Rectal smooth muscle tissue (tissue), 1 donor: ENCODE results near the gene MRAP.
"Not testable (repeated sequence)": the region's sequence is repeated elsewhere in the genome, so short reads cannot be mapped to it uniquely, and the experiment has no call there.

Experiments used
- H3K27ac ChIP-seq: one replicate; pipeline ENCODE4 v1.7.0; 2013; ENCODE audit warnings: low read depth, low read length, inconsistent platforms
- H3K27me3 ChIP-seq: one replicate; pipeline ENCODE4 v1.7.0; 2013; ENCODE audit warnings: low read length; ENCODE audit not compliant: control insufficient read depth, insufficient read depth
- H3K36me3 ChIP-seq: one replicate; pipeline ENCODE4 v1.7.0; 2013; ENCODE audit warnings: low read length; ENCODE audit not compliant: control insufficient read depth, insufficient read depth
- H3K4me1 ChIP-seq: one replicate; pipeline ENCODE4 v1.7.0; 2013; ENCODE audit warnings: low read length; ENCODE audit not compliant: control insufficient read depth, insufficient read depth
- H3K4me3 ChIP-seq: one replicate; pipeline ENCODE4 v1.7.0; 2013; ENCODE audit warnings: low read length
- H3K9ac ChIP-seq: one replicate; pipeline ENCODE4 v1.7.0; 2013; ENCODE audit warnings: low read length

MRAP gene

DNA sequence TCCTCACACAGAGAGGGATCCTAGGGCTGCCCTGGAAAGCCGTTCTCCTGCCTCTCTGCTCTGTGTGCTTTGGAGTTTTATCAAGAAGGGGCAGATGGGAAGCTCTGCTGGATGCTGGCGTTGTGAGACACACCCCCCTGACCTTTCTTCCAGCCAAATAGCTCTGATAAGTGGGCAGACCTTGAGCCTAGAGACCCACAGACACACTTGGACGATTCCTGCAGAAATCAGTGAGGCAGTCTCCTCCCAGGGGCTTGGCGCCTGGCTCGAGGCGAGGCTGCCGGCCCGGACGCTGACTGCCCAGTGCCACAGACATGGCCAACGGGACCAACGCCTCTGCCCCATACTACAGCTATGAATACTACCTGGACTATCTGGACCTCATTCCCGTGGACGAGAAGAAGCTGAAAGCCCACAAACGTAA is at the start of gene MRAP:
Gene MRAP, plus strand, starts transcription at position 198 of the 424 bp plus-strand sequence. Its CDS starts 117 bp downstream, at position 315.
- no peak within 1 kb of the TSS for H3K27ac ChIP-seq
- no peak within 1 kb of the TSS for H3K9ac ChIP-seq
- no peaks in the 10 kb centered on the region for H3K4me1 ChIP-seq
- H3K27me3 ChIP-seq, result no peaks in the 10 kb centered on the region
- H3K4me3 ChIP-seq, result no peak within 1 kb of the TSS
- no peaks in the 10 kb centered on the region for H3K36me3 ChIP-seq

DNA sequence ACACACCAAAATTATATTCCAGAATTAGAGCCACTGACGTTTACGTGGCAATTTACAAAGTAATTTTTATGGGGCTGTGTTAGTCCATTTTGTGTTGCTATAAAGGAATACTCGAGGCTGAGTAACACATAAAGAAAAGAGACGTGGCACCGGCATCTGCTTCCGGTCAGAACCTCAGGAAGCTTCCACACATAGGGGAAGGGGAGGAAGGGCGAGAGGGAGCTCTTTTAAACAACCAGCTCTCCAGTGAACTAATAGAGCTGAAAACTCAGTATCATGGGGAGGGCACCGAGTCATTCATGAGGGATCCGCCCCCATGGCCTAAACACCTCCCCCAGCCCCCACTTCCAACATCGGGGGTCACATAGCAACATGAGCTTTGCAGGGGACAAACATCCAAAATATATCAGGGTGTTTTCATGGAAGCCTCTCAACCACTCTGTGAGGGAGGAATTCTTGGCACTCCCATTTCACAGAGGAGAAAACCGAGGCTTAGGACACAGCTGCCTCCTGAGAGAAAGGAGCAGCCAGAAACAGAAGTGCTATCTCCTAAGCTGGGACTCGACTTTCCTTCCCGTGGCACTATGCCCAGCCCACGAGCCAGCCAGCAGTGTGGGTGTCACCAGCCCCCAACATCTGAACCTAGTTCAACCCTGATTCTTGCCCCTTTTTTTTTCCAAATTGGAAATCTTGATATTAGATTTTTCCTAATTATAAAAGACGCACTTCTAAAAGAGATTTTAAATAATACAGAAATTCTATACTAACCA is 49.0 kb upstream of the MRAP start:
- Histone ChIP-seq H3K27me3 (no peaks in the 10 kb centered on the region), H3K36me3 (no peaks in the 10 kb centered on the region), H3K4me1 (peaks cover 4% of the 10 kb centered on the region), H3K27ac (no peak overlapping the region), H3K4me3 (no peak overlapping the region), H3K9ac (no peak overlapping the region)

DNA sequence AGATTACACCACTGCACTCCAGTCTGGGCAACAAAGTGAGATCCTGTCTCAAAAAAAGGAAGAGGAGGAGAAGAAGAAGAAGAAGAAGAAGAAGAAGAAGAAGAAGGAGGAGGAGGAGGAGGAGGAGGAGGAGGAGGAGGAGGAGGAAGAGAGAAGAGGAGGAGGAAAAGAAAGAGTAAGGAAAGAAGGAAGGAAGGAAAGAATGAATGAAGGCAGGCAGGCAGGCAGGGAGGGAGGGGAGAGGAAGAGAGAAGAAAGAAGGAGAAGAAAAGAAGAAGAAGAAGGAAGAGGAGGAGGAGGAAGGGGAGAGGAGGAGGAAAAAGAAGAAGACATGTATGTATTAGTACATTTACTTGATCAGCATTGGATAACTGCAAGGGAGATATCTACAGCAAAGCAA is 46.5 kb upstream of the MRAP start:
- H3K9ac ChIP-seq, result no peak overlapping the region
- no peak overlapping the region for H3K4me3 ChIP-seq
- H3K27me3 ChIP-seq, result no peaks in the 10 kb centered on the region
- H3K36me3 ChIP-seq, result no peaks in the 10 kb centered on the region
- H3K27ac ChIP-seq, result no peak overlapping the region
- peaks cover 11% of the 10 kb centered on the region for H3K4me1 ChIP-seq

DNA sequence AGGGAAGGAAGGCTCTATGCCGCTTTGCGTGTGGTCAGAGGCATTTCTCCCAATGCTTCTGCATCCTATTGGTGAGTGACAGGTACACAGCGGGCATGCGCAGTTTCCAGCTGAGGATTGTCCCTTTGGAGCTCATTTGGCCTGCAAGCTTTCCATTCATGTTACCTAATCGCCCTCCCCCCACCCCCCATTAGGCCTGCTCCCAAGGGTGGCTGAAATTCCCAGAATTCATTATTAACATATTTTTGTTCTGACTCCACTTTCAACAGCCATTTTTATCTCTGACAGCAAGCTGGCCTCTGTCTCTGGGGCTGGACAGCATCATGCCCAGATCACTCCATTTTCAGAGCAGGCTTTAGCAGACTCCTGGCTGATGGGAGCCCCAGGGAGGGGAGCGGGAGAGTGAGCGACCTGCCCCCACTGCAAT is 45.4 kb upstream of the MRAP start:
- Histone ChIP-seq H3K4me1 (peaks cover 16% of the 10 kb centered on the region), H3K27ac (no peak overlapping the region), H3K9ac (no peak overlapping the region), H3K4me3 (no peak overlapping the region), H3K27me3 (no peaks in the 10 kb centered on the region), H3K36me3 (no peaks in the 10 kb centered on the region)

DNA sequence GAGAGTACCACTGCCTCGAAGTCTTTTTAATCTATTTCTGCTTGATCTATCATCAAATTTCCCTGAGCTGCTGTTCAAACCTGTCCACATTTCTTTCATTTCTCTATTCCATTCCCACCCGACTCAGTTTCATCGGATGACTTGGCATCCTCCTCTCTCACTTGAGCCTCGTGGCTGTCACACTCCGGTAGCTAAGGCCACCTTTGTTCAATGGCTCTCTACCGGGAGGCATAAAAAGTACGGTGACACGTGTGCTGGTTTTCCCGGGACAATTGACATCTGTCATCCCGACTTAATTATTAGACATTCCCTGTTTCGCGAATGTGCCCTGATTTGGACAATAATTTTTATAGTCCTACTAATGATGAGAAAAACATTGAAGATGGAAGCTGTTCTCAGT is 42.4 kb upstream of the MRAP start:
- Histone ChIP-seq H3K9ac (no peak overlapping the region), H3K4me1 (peaks cover 16% of the 10 kb centered on the region), H3K27ac (peak overlapping the region; percentile 16), H3K27me3 (no peaks in the 10 kb centered on the region), H3K36me3 (no peaks in the 10 kb centered on the region), H3K4me3 (no peak overlapping the region)

DNA sequence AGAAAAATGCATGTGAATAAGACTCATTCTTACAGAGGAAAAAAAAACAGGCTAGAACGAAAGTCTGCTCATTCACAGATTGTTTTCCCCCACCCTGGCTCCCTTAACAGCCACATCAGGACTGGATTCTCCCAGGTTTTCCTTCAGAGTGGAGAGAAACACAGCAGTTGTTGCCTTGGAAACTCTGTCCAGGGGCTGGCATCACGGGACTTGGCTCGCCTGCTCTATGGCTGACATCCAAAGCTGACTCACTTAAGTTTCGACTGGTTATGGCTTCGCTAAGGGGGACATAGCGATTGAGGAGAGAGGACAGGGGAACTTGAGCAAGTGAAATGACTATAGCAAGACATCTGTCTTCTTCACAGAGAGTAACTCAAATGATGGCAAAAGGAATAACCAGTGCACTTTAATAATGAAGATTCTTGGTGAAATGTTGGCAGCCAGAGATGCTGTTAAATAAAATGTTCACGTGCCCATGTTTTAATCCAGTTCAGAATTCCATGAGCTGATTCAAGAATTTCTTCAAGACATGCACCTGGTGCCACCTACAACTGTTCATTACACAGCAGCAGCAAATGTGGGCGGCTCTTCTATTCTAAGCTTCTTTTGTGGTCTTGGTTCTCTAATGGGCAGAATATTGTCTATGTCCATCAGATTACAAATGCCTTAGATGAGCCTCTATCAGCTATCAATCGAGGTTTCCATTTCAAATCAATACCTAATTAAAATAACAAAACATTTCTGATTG is 41.6 kb upstream of the MRAP start:
- Histone ChIP-seq H3K27ac (peak overlapping the region; percentile 16), H3K4me3 (peak overlapping the region; percentile 7), H3K27me3 (no peaks in the 10 kb centered on the region), H3K36me3 (no peaks in the 10 kb centered on the region), H3K9ac (no peak overlapping the region), H3K4me1 (peaks cover 16% of the 10 kb centered on the region)

DNA sequence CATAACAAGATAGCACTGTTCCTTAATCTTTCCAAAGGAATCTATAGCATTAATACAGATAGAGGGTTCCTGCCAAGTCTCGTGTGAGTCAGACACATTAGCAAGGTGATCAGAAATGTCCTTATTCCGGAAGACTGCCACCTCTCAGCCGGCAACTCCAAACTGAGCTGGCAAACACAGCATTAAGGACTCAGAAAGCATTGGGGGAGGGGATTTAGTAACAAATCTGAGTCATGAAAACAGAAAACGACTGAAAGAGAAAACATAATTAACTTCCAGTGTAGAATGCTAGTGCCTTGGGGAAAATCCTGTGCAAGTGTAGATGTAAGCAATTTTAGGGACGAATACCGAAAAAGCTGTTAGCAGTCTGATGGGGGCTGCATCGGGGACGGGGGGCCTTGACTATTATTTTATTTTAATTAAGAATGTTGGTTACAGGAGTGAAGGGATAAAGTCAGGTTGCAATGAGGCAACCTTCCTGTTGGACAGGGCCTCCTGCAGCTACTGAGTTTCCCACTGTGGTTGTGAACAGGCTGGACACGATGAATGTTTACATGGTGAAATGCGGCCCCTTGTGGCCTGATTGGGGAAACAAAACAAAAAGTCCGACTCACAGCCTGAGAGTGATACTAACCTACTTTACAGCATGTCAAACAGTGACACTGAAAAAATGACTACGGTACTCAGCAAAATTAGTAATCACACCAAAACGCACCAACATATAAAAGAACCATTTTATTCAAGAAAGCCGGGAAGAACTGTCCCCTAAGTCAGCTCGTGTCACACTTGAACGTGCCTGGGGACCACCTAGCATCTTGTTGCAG is 40.5 kb upstream of the MRAP start:
- Histone ChIP-seq H3K4me3 (no peak overlapping the region), H3K9ac (no peak overlapping the region), H3K27ac (no peak overlapping the region), H3K4me1 (peaks cover 16% of the 10 kb centered on the region), H3K27me3 (no peaks in the 10 kb centered on the region), H3K36me3 (no peaks in the 10 kb centered on the region)

DNA sequence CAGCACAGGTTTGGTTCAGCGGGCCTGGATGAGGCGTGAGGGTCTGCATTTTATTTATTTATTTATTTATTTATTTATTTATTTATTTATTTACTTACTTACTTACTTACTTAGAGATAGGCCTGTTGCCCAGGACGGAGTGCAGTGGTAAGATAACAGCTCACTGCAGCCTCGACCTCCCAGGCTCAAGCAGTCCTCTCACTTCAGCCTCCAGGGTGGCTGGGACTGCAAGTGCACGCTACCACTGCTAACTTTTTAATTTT is 39.9 kb upstream of the MRAP start:
- H3K9ac ChIP-seq, H3K4me3 ChIP-seq, H3K27ac ChIP-seq, H3K27me3 ChIP-seq, H3K36me3 ChIP-seq: not testable (repeated sequence)
- H3K4me1 ChIP-seq, result peaks cover 13% of the 10 kb centered on the region

DNA sequence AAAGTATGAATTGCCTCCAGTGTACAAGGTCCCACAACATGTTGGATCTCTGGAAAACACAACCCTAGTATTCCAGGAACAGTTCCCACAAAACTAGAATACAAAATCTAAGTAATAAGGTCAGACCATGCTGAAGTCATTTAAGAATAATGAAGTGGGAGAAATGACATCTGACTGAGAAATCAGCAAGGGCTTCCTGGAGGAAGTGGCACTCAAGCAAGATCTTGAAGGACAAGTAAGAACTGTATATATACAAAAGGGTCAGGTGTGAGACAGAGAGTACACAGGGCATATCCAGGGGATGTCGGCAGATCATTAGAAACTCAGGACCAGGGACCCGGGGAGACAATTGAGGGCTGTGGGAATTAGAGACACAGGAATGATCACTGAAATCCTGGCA is 38.5 kb upstream of the MRAP start:
- H3K4me1 ChIP-seq, result peaks cover 12% of the 10 kb centered on the region
- H3K9ac ChIP-seq, result no peak overlapping the region
- H3K4me3 ChIP-seq, result no peak overlapping the region
- H3K27ac ChIP-seq, result no peak overlapping the region
- no peaks in the 10 kb centered on the region for H3K36me3 ChIP-seq
- no peaks in the 10 kb centered on the region for H3K27me3 ChIP-seq

DNA sequence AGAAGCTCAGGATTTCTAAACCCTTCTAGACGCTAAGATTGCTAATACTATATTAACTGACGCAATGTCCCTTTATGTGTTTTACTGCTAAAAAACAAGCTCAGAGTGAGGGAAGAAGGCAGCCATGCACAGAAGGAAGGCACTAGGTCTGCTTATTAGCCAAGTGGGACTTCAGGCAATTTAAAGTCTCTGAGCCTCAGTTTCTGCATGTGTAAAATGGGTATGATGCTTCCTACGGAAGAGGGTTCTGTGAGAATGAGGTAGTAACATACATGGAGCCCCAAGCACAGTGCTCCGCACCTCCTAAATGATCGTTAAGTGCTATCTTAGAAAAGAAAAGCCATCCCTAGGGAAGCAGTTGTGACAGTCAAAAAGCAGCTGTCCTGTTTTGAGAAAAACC is 36.7 kb upstream of the MRAP start:
- Histone ChIP-seq H3K36me3 (no peaks in the 10 kb centered on the region), H3K4me1 (peaks cover 5% of the 10 kb centered on the region), H3K9ac (no peak overlapping the region), H3K27ac (no peak overlapping the region), H3K27me3 (no peaks in the 10 kb centered on the region), H3K4me3 (no peak overlapping the region)

DNA sequence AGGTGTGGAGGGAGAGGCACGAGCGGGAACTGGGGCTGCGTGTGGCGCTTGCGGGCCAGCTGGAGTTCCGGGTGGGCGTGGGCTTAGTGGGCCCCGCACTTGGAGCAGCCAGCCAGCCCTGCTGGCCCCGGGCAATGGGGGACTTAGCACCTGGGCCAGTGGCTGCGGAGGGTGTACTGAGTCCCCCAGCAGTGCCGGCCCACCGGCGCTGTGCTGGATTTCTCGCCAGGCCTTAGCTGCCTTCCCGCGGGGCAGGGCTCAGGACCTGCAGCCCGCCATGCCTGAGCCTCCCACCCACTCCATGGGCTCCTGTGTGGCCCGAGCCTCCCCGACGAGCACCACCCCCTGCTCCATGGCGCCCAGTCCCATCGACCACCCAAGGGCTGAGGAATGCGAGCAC is 33.3 kb upstream of the MRAP start:
- not testable (repeated sequence) for H3K4me3 ChIP-seq, H3K9ac ChIP-seq, H3K27ac ChIP-seq, H3K4me1 ChIP-seq, H3K36me3 ChIP-seq, H3K27me3 ChIP-seq

DNA sequence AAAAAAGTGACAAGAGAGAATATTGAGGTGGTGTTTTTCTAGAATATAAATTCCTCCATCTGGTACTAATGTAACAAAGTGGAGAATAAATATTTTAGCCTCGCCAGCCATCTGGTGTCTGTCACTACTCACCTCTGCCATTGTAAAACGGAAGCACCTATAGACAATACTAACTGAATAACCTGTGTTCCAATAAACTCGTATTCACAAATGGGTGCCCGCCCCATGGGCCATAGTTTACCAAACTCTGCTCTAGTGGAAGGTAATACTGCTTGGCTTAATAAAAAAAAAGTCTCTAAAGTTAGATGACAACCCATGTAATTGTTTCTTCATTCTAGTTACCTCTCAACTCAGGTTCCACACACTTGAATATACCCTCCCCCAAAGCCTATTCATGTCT is 27.9 kb upstream of the MRAP start:
- H3K4me1 ChIP-seq, result no peaks in the 10 kb centered on the region
- H3K27me3 ChIP-seq, result no peaks in the 10 kb centered on the region
- H3K9ac ChIP-seq, result no peak overlapping the region
- no peak overlapping the region for H3K4me3 ChIP-seq
- H3K36me3 ChIP-seq, result no peaks in the 10 kb centered on the region
- H3K27ac ChIP-seq, result no peak overlapping the region
